Body of pancreas (tissue), 4 donors: ENCODE data around the gene NPR3. TPM values are rescaled to one million over a fixed set of nuclear protein-coding genes. Genes with fewer than 3 reads are reported as not detected.

Source experiments
- ATAC-seq: fragments of 150-250 bp; one replicate; pipeline ENCODE4 v1.9.1; 2016
- DNase-seq, 4 donors: peaks; one replicate each; pipeline ENCODE4 v3.0.0-alpha.2; 2019
- H3K27ac ChIP-seq, 4 donors: fragments of 200-600 bp; sonication (generic); 1 replicate in 3 of 4; 2 replicates in 1 of 4; pipeline versions ENCODE4 v1.5.1 to v1.6.1; 2016 to 2019; ENCODE audit warnings: mild to moderate bottlenecking in 1 of 4, mixed read lengths in 1 of 4, moderate library complexity in 1 of 4
- H3K27me3 ChIP-seq, 2 donors: fragments of 200-600 bp; sonication (generic); one replicate each; pipeline ENCODE4 v1.6.0; 2016; ENCODE audit warnings: mild to moderate bottlenecking in 1 of 2
- H3K36me3 ChIP-seq, 2 donors: fragments of 200-600 bp; sonication (generic); replicated peaks in 1 of 2; 2 replicates each; pipeline ENCODE4 v1.5.1; 2016; ENCODE audit warnings: low read depth in 2 of 2; ENCODE audit not compliant: insufficient read depth in 1 of 2
- H3K4me1 ChIP-seq: fragments of 200-600 bp; sonication (generic); one replicate; pipeline ENCODE4 v1.6.0; 2016
- H3K4me3 ChIP-seq, 2 donors: fragments of 200-600 bp; sonication (generic); 1 replicate in 1 of 2; 2 replicates in 1 of 2; pipeline ENCODE4 v1.5.1; 2016 to 2019
- H3K9me3 ChIP-seq, 3 donors: fragments of 200-600 bp; sonication (generic); 1 replicate in 2 of 3; 2 replicates in 1 of 3; pipeline ENCODE4 v1.5.1; 2016
- CTCF ChIP-seq, 7 experiments: fragments of 450-650 bp in 4 of 7; fragments of 200-600 bp in 3 of 7; sonication (generic) in 3 of 7; IDR thresholded peaks; one replicate each; pipeline ENCODE4 v1.5.1; 2016 to 2019; ENCODE audit warnings: antibody characterized with exemption in 7 of 7
- POLR2A ChIP-seq, 3 donors: fragments of 450-650 bp; IDR thresholded peaks; one replicate each; pipeline ENCODE4 v1.6.1; 2016; ENCODE audit warnings: antibody characterized with exemption in 3 of 3, mild to moderate bottlenecking in 2 of 3
- WGBS, 2 donors: methylation state at CpG; one replicate each; pipeline ENCODE4 v1.1.5; 2017; 5-methylcytosine and 5-hydroxymethylcytosine counted together
- intact Hi-C: fragments of 100-400 bp; cut with DNase I; formaldehyde crosslinking; loops from one replicate; pipeline ENCODE4 v1.15.1; 2023
- total RNA-seq, 2 donors: library from RNA; depleted of rRNA; stranded (reverse); fragments of >200 nt; gene quantifications; one replicate each; pipeline ENCODE4 v1.1.0, GENCODE V29; 2016

The NPR3 gene
- total RNA-seq, 2 donors from 2014 or later = 2.6 to 4.7 TPM

GRCh38 chr5:32771037-32771436 is 59.9 kb downstream of the NPR3 start:
- no peaks in the 10 kb centered on the region for H3K27me3 ChIP-seq
- TF ChIP-seq CTCF (IDR thresholded peaks at IDR 0.05) (no peak), POLR2A (IDR thresholded peaks at IDR 0.05) (no peak)
- ATAC-seq = no peak
- H3K4me3 ChIP-seq = no peak overlapping the region
- WGBS, 2 donors = 61 to 66% methylated on average over 9 of the region's 9 CpGs
- no peaks in the 10 kb centered on the region for H3K36me3 ChIP-seq
- intact Hi-C loops = no loop called here
- DNase-seq = peak in 3 of 4 donors; percentile 10 to 36 (median 19)
- H3K4me1 ChIP-seq = peaks cover 4% of the 10 kb centered on the region
- H3K27ac ChIP-seq = peak overlapping the region in 1 of 4 donors; percentile 4
- no peaks in the 10 kb centered on the region for H3K9me3 ChIP-seq

- no peak for TF ChIP-seq POLR2A (IDR thresholded peaks at IDR 0.05)
- TF ChIP-seq CTCF (IDR thresholded peaks at IDR 0.05) = no peak
- Histone ChIP-seq H3K36me3 (no peaks in the 10 kb centered on the region), H3K27ac (no peak overlapping the region), H3K4me3 (no peak overlapping the region), H3K4me1 (peaks cover 4% of the 10 kb centered on the region), H3K27me3 (no peaks in the 10 kb centered on the region), H3K9me3 (no peaks in the 10 kb centered on the region)
- ATAC-seq (no peak), DNase-seq (no peak)
- intact Hi-C loops = no loop called here
- 50 to 80% methylated on average over 1 of the region's 1 CpG for whole genome bisulfite sequencing, 2 donors
Observed at GRCh38 chr5:32773944-32774343, 62.8 kb downstream of the NPR3 start.

- no peak for DNase-seq
- no peak for ATAC-seq
- Histone ChIP-seq H3K9me3 (no peaks in the 10 kb centered on the region), H3K4me3 (no peak overlapping the region), H3K27me3 (no peaks in the 10 kb centered on the region), H3K27ac (no peak overlapping the region), H3K4me1 (no peaks in the 10 kb centered on the region), H3K36me3 (no peaks in the 10 kb centered on the region)
- no peak for TF ChIP-seq POLR2A (IDR thresholded peaks at IDR 0.05)
- TF ChIP-seq CTCF (IDR thresholded peaks at IDR 0.05) = no peak
- intact Hi-C loops = no loop called here
Observed at GRCh38 chr5:32776200-32776599, 65.1 kb downstream of the NPR3 start.

- intact Hi-C loops = no loop called here
- ATAC-seq (no peak), DNase-seq (no peak)
- Histone ChIP-seq H3K27ac (no peak overlapping the region), H3K27me3 (no peaks in the 10 kb centered on the region), H3K36me3 (no peaks in the 10 kb centered on the region), H3K9me3 (no peaks in the 10 kb centered on the region), H3K4me1 (no peaks in the 10 kb centered on the region), H3K4me3 (no peak overlapping the region)
- TF ChIP-seq POLR2A (IDR thresholded peaks at IDR 0.05) = no peak
- TF ChIP-seq CTCF (IDR thresholded peaks at IDR 0.05) = no peak
- 55 to 63% methylated on average over 2 of the region's 2 CpGs for WGBS, 2 donors
Observed at GRCh38 chr5:32777222-32777621, 66.1 kb downstream of the NPR3 start.

GRCh38 chr5:32777733-32778132 is 66.6 kb downstream of the NPR3 start:
- H3K27ac ChIP-seq = no peak overlapping the region
- TF ChIP-seq POLR2A (IDR thresholded peaks at IDR 0.05) = no peak
- no peak for TF ChIP-seq CTCF (IDR thresholded peaks at IDR 0.05)
- no peak for ATAC-seq
- H3K27me3 ChIP-seq = no peaks in the 10 kb centered on the region
- H3K4me1 ChIP-seq = no peaks in the 10 kb centered on the region
- 56 to 100% methylated on average over 1 to 2 of the region's 2 CpGs for WGBS, 2 donors
- intact Hi-C loops = no loop called here
- no peaks in the 10 kb centered on the region for H3K9me3 ChIP-seq
- no peaks in the 10 kb centered on the region for H3K36me3 ChIP-seq
- DNase-seq = no peak
- H3K4me3 ChIP-seq = no peak overlapping the region
